ENCODE measurements around the gene COL11A2. TPM values are rescaled to one million over a fixed set of nuclear protein-coding genes. Genes with fewer than 3 reads are reported as not detected.

Gene COL11A2
- total RNA-seq, 1 experiment from 2014 or later = 0.58 TPM

- DNase-seq = peak; percentile 47
- H3K4me1 ChIP-seq (ENCODE audit: insufficient read depth, low read length) = no peaks in the 10 kb centered on the region
- ChIA-PET POLR2A (ENCODE audit: unreplicated experiment) (no interaction called here), CTCF (no interaction called here)
- H3K9me2 ChIP-seq (replicated peaks; ENCODE audit: low read length) = no peaks in the 10 kb centered on the region
- no peaks in the 10 kb centered on the region for H3F3A ChIP-seq (ENCODE audit: low read length, unreplicated experiment)
- no TSS peak for BruUV-seq (replicated peaks)
- H3K9me3 ChIP-seq (ENCODE audit: low read length) = no peaks in the 10 kb centered on the region
- no peak overlapping the region for H3K4me2 ChIP-seq (ENCODE audit: low read length)
- peak; percentile 71 for ATAC-seq
- no peaks in the 10 kb centered on the region for H3K27me3 ChIP-seq (ENCODE audit: low read length)
- H4K20me1 ChIP-seq (ENCODE audit: low read length) = no peaks in the 10 kb centered on the region
- no peak overlapping the region for H3K4me3 ChIP-seq (ENCODE audit: low read length)
- intact Hi-C loops (cut with micrococcal nuclease) = no loop called here
- no peaks in the 10 kb centered on the region for H3K36me3 ChIP-seq (ENCODE audit: low read depth, low read length)
- no peak overlapping the region for H2AFZ ChIP-seq (ENCODE audit: low read length)
- no peak for TF ChIP-seq EZH2phosphoT487 (IDR thresholded peaks at IDR 0.05; ENCODE audit: borderline replicate concordance, low read length)
- TF ChIP-seq CTCF (conservative IDR thresholded peaks at IDR 0.05; ENCODE audit: low read depth, low read length) = peak; percentile 77
- H3K27ac ChIP-seq (ENCODE audit: low read length) = no peak overlapping the region
- H3K9ac ChIP-seq (ENCODE audit: low read length) = no peak overlapping the region
- no peaks in the 10 kb centered on the region for H3K79me2 ChIP-seq (ENCODE audit: low read length)
These were observed 19.4 kb downstream of the COL11A2 start for GRCh38 chr6:33172688-33173534.

GRCh38 chr6:33171880-33172687 is 20.2 kb downstream of the COL11A2 start:
- Histone ChIP-seq H3K9me3 (ENCODE audit: low read length) (no peaks in the 10 kb centered on the region), H3K27me3 (ENCODE audit: low read length) (no peaks in the 10 kb centered on the region), H3K4me1 (ENCODE audit: insufficient read depth, low read length) (no peaks in the 10 kb centered on the region), H2AFZ (ENCODE audit: low read length) (no peak overlapping the region), H3K9me2 (replicated peaks; ENCODE audit: low read length) (no peaks in the 10 kb centered on the region), H4K20me1 (ENCODE audit: low read length) (no peaks in the 10 kb centered on the region), H3K4me3 (ENCODE audit: low read length) (no peak overlapping the region), H3F3A (ENCODE audit: low read length, unreplicated experiment) (no peaks in the 10 kb centered on the region), H3K27ac (ENCODE audit: low read length) (no peak overlapping the region), H3K36me3 (ENCODE audit: low read depth, low read length) (no peaks in the 10 kb centered on the region), H3K9ac (ENCODE audit: low read length) (no peak overlapping the region), H3K4me2 (ENCODE audit: low read length) (no peak overlapping the region), H3K79me2 (ENCODE audit: low read length) (no peaks in the 10 kb centered on the region)
- DNase-seq (no peak), ATAC-seq (no peak)
- intact Hi-C loops (cut with micrococcal nuclease) = no loop called here
- ChIA-PET POLR2A (ENCODE audit: unreplicated experiment) (no interaction called here), CTCF (no interaction called here)
- BruUV-seq (replicated peaks) = no TSS peak
- TF ChIP-seq CTCF (conservative IDR thresholded peaks at IDR 0.05; ENCODE audit: low read depth, low read length) = no peak
- no peak for TF ChIP-seq EZH2phosphoT487 (IDR thresholded peaks at IDR 0.05; ENCODE audit: borderline replicate concordance, low read length)
- no peak for TF ChIP-seq EZH2 (IDR thresholded peaks at IDR 0.05; ENCODE audit: low read length, unreplicated experiment)

Measured in PC-3 (cell line).